Astrocyte (in vitro differentiated cells and primary cell): ENCODE data around the gene RAP2B. TPM values are rescaled to one million over a fixed set of nuclear protein-coding genes. Genes with fewer than 3 reads are reported as not detected.

Experiments used
- DNase-seq: peaks from one replicate; pipeline ENCODE4 v3.0.0-alpha.2; 2010; ENCODE audit warnings: low read depth
- FAIRE-seq: peaks from 2 replicates; lab custom pipeline; 2011; peaks lifted over from hg19 to GRCh38; lab: Jason Lieb, UNC
- H2AFZ ChIP-seq: 2 replicates; pipeline ENCODE4 v1.6.0; 2012; ENCODE audit warnings: low read depth, low read length, inconsistent platforms
- H3K27ac ChIP-seq: 2 replicates; pipeline ENCODE4 v1.5.1; 2011; ENCODE audit warnings: low read depth, low read length, inconsistent platforms
- H3K27me3 ChIP-seq: 2 replicates; pipeline ENCODE4 v1.6.0; 2011; ENCODE audit warnings: low read length, inconsistent platforms; ENCODE audit not compliant: insufficient read depth
- H3K36me3 ChIP-seq: 2 replicates; pipeline ENCODE4 v1.5.1; 2011; ENCODE audit warnings: low read length, inconsistent platforms; ENCODE audit not compliant: insufficient read depth
- H3K4me1 ChIP-seq: 2 replicates; pipeline ENCODE4 v1.5.1; 2011; ENCODE audit warnings: low read length, inconsistent platforms; ENCODE audit not compliant: insufficient read depth
- H3K4me2 ChIP-seq: 2 replicates; pipeline ENCODE4 v1.6.0; 2012; ENCODE audit warnings: low read length, inconsistent platforms
- H3K4me3 ChIP-seq: 2 replicates; pipeline ENCODE4 v1.5.1; 2011; ENCODE audit warnings: low read depth, mild to moderate bottlenecking, low read length, inconsistent platforms; ENCODE audit not compliant: insufficient read depth
- H3K79me2 ChIP-seq: 2 replicates; pipeline ENCODE4 v1.6.0; 2012; ENCODE audit warnings: mild to moderate bottlenecking, low read length, inconsistent platforms; ENCODE audit not compliant: insufficient read depth
- H3K9ac ChIP-seq: 2 replicates; pipeline ENCODE4 v1.6.0; 2012; ENCODE audit warnings: mild to moderate bottlenecking, low read length, inconsistent platforms
- H3K9me3 ChIP-seq: 2 replicates; pipeline ENCODE4 v1.5.1; 2012; ENCODE audit warnings: low read depth, mild to moderate bottlenecking, low read length, inconsistent platforms; ENCODE audit not compliant: insufficient read depth
- H4K20me1 ChIP-seq: 2 replicates; pipeline ENCODE4 v1.6.0; 2012; ENCODE audit warnings: low read length, inconsistent platforms; ENCODE audit not compliant: insufficient read depth
- H3K27ac Mint-ChIP-seq: one replicate; pipeline ENCODE4 v1.8.0; 2021; ENCODE audit warnings: mild to moderate bottlenecking, mixed read lengths; ENCODE audit not compliant: unreplicated experiment
- H3K27me3 Mint-ChIP-seq: one replicate; pipeline ENCODE4 v1.8.0; 2021; ENCODE audit warnings: low read depth, mixed read lengths; ENCODE audit not compliant: unreplicated experiment
- H3K36me3 Mint-ChIP-seq: one replicate; pipeline ENCODE4 v1.8.0; 2021; ENCODE audit warnings: low read depth, mixed read lengths; ENCODE audit not compliant: unreplicated experiment
- H3K4me1 Mint-ChIP-seq: one replicate; pipeline ENCODE4 v1.8.0; 2021; ENCODE audit warnings: low read depth, mixed read lengths; ENCODE audit not compliant: unreplicated experiment
- H3K4me3 Mint-ChIP-seq: one replicate; pipeline ENCODE4 v1.8.0; 2021; ENCODE audit warnings: mild to moderate bottlenecking, moderate library complexity, mixed read lengths; ENCODE audit not compliant: unreplicated experiment
- H3K9me3 Mint-ChIP-seq: one replicate; pipeline ENCODE4 v1.8.0; 2021; ENCODE audit warnings: mild to moderate bottlenecking, mixed read lengths; ENCODE audit not compliant: unreplicated experiment
- EZH2 ChIP-seq: IDR thresholded peaks from 2 replicates; pipeline ENCODE4 v1.6.1; 2012; ENCODE audit warnings: mild to moderate bottlenecking, low read length, inconsistent platforms; ENCODE audit not compliant: insufficient read depth
- total RNA-seq: library from RNA; stranded (reverse); gene quantifications from 2 replicates; pipeline ENCODE4 v1.2.1, GENCODE V29; 2021
- TF ChIP-seq, protein P1 (sequence below): IDR thresholded peaks from 2 replicates; pipeline ENCODE4 v1.5.1; 2011; ENCODE audit warnings: low read depth, mild to moderate bottlenecking, inconsistent platforms, low read length, moderate library complexity; ENCODE audit not compliant: insufficient read depth

Gene RAP2B
- total RNA-seq, 1 donor from 2014 or later, result 45.4 TPM

DNA sequence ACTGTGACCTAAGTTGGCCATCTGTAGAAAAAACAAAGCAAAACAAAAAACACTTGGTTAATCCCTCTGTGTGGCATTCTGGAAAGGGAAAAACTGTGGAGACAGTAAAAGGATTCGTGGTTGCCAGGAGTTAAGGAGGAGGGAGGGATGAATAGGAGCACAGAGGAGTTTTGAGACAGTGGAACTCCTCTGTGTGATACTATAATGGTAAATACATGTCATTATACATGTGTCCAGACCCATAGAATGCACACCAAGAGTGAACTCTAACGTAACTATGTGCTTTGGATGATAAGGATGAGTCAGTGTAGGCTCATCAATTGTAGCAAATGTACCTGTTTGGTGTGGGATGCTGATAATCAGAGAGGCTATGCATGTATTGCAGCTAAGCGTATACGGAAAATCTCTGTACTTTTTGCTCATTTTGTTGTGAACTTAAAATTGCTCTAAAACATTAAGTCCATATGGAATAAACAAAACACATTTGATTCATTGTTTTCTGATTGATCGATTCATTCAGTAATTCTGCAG lies 33.4 kb downstream of the RAP2B start:
- H3K9ac ChIP-seq, result no peak overlapping the region
- H3K4me1 ChIP-seq, result no peaks in the 10 kb centered on the region
- no peak overlapping the region for H3K27ac ChIP-seq
- Mint-ChIP-seq H3K27me3 (no peaks in the 10 kb centered on the region), H3K36me3 (no peaks in the 10 kb centered on the region), H3K9me3 (no peaks in the 10 kb centered on the region), H3K27ac (no peak overlapping the region), H3K4me1 (no peaks in the 10 kb centered on the region), H3K4me3 (no peak overlapping the region)
- H3K4me3 ChIP-seq, result no peak overlapping the region
- no peaks in the 10 kb centered on the region for H3K79me2 ChIP-seq
- no peaks in the 10 kb centered on the region for H4K20me1 ChIP-seq
- H3K27me3 ChIP-seq, result no peaks in the 10 kb centered on the region
- H3K4me2 ChIP-seq, result no peak overlapping the region
- no peaks in the 10 kb centered on the region for H3K9me3 ChIP-seq
- DNase-seq (no peak), FAIRE-seq (peak; percentile 56)
- H2AFZ ChIP-seq, result no peak overlapping the region
- H3K36me3 ChIP-seq, result no peaks in the 10 kb centered on the region
- TF ChIP-seq EZH2, result no peak
- TF ChIP-seq, protein P1, sequence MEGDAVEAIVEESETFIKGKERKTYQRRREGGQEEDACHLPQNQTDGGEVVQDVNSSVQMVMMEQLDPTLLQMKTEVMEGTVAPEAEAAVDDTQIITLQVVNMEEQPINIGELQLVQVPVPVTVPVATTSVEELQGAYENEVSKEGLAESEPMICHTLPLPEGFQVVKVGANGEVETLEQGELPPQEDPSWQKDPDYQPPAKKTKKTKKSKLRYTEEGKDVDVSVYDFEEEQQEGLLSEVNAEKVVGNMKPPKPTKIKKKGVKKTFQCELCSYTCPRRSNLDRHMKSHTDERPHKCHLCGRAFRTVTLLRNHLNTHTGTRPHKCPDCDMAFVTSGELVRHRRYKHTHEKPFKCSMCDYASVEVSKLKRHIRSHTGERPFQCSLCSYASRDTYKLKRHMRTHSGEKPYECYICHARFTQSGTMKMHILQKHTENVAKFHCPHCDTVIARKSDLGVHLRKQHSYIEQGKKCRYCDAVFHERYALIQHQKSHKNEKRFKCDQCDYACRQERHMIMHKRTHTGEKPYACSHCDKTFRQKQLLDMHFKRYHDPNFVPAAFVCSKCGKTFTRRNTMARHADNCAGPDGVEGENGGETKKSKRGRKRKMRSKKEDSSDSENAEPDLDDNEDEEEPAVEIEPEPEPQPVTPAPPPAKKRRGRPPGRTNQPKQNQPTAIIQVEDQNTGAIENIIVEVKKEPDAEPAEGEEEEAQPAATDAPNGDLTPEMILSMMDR, result no peak

DNA sequence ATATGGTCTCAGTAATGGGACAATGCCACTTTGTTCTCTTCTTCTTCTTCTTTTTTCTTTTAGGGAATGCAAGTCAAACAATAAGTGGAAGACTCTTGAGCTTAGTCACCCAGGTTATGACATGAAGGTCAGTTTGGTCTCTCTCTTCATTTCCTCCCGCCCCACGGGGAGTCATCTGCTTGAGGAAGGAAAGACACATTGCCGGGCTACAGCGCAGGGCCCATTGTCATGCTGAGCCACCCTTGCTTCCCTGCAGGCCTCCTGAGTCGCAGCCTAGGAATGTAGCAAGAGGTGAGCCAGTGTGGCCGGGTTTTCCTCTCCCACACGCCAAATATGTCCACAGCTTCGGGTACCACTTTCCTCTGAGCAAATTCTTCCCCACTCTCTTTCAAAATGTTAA lies 47.6 kb downstream of the RAP2B start:
- Histone ChIP-seq H3K27me3 (no peaks in the 10 kb centered on the region), H3K36me3 (no peaks in the 10 kb centered on the region), H3K4me1 (peaks cover 12% of the 10 kb centered on the region), H3K9ac (peak overlapping the region; percentile 48), H4K20me1 (no peaks in the 10 kb centered on the region), H3K9me3 (no peaks in the 10 kb centered on the region), H2AFZ (peak overlapping the region; percentile 34), H3K27ac (peak overlapping the region; percentile 57), H3K79me2 (no peaks in the 10 kb centered on the region), H3K4me3 (peak overlapping the region; percentile 13), H3K4me2 (peak overlapping the region; percentile 81)
- peak; percentile 42 for DNase-seq
- no peaks in the 10 kb centered on the region for H3K27me3 Mint-ChIP-seq
- peak; percentile 67 for FAIRE-seq
- TF ChIP-seq, protein P1, result no peak
- TF ChIP-seq EZH2, result no peak
- no peaks in the 10 kb centered on the region for H3K36me3 Mint-ChIP-seq
- H3K9me3 Mint-ChIP-seq, result no peaks in the 10 kb centered on the region
- no peak overlapping the region for H3K4me3 Mint-ChIP-seq
- H3K27ac Mint-ChIP-seq, result peak overlapping the region; percentile 41
- H3K4me1 Mint-ChIP-seq, result peaks cover 18% of the 10 kb centered on the region

DNA sequence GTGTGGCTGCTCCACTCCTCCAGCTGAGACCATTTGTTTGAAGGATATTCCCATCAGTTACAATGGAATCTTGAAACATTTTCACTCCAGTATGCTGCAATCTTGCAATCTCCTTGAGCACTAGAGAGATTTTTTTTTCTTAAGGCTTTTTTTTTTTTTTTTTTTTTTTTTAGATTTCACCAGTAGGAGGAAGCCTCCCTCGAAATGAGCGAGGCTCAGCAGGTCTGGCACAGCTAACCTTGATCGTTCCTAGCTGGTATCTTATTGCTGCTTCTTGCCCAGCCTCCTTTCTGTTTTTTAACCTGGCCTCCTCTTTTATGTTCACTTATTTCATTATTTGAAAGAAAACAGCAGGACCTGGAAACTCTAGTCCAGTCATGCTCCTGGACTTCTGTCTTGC lies 48.1 kb downstream of the RAP2B start:
- no peaks in the 10 kb centered on the region for H3K36me3 ChIP-seq
- no peak for DNase-seq
- Mint-ChIP-seq H3K4me3 (no peak overlapping the region), H3K27me3 (no peaks in the 10 kb centered on the region), H3K36me3 (no peaks in the 10 kb centered on the region), H3K9me3 (no peaks in the 10 kb centered on the region), H3K4me1 (peaks cover 18% of the 10 kb centered on the region), H3K27ac (peak overlapping the region; percentile 41)
- no peak for FAIRE-seq
- no peak overlapping the region for H2AFZ ChIP-seq
- H4K20me1 ChIP-seq, result no peaks in the 10 kb centered on the region
- H3K27ac ChIP-seq, result peak overlapping the region; percentile 57
- H3K9ac ChIP-seq, result peak overlapping the region; percentile 48
- H3K4me2 ChIP-seq, result peak overlapping the region; percentile 81
- TF ChIP-seq, protein P1, result no peak
- no peak for TF ChIP-seq EZH2
- no peak overlapping the region for H3K4me3 ChIP-seq
- H3K9me3 ChIP-seq, result no peaks in the 10 kb centered on the region
- H3K79me2 ChIP-seq, result no peaks in the 10 kb centered on the region
- H3K27me3 ChIP-seq, result no peaks in the 10 kb centered on the region
- peaks cover 12% of the 10 kb centered on the region for H3K4me1 ChIP-seq
